Pancreas (tissue), 10 donors: ENCODE data around the gene FRMD4A. TPM values are rescaled to one million over a fixed set of nuclear protein-coding genes. Genes with fewer than 3 reads are reported as not detected.

ENCODE experiments used
- ATAC-seq, 4 donors: fragments of 200-7000 bp; cut with Tn5 transposase; one replicate each; pipeline versions ENCODE4 v1.8.0 to v1.9.1; 2020; ENCODE audit warnings: mild to moderate bottlenecking in 4 of 4, moderate library complexity in 4 of 4
- DNase-seq, 6 donors: peaks; one replicate each; pipeline ENCODE4 v3.0.0-alpha.2; 2020
- FAIRE-seq: peaks from 2 replicates; lab custom pipeline; 2012; peaks lifted over from hg19 to GRCh38; lab: Jason Lieb, UNC
- H3K27ac ChIP-seq, 4 donors: fragments of 200-600 bp; sonication (generic); 1 replicate in 3 of 4; 2 replicates in 1 of 4; pipeline versions ENCODE4 v1.5.0 to v1.8.0; 2020
- H3K27me3 ChIP-seq, 4 donors: fragments of 200-600 bp; one replicate each; pipeline ENCODE4 v1.8.0; 2021
- H3K36me3 ChIP-seq, 3 donors: fragments of 200-600 bp; sonication (generic) in 1 of 3; one replicate each; pipeline versions ENCODE4 v1.5.0 to v1.8.0; 2020 to 2021
- H3K4me1 ChIP-seq, 3 donors: fragments of 200-600 bp; one replicate each; pipeline ENCODE4 v1.8.0; 2021
- H3K4me3 ChIP-seq, 4 donors: fragments of 200-600 bp; sonication (generic) in 2 of 4; one replicate each; pipeline versions ENCODE4 v1.5.0 to v1.8.0; 2020 to 2021
- H3K9me3 ChIP-seq, 4 donors: fragments of 200-600 bp; one replicate each; pipeline ENCODE4 v1.8.0; 2021
- WGBS, 2 donors: extraction: QIAGEN DNeasy Blood & Tissue Kit; methylation state at CpG; one replicate each; pipeline ENCODE4 v1.1.7; 2013; 5-methylcytosine and 5-hydroxymethylcytosine counted together
- intact Hi-C, 3 donors: fragments of 100-400 bp; cut with DNase I; formaldehyde crosslinking; loops; one replicate each; pipeline versions ENCODE4 v1.11.1 to v1.14.2; 2022
- polyA plus RNA-seq, 2 donors: library from polyadenylated mRNA; stranded (reverse); fragments of 200-250 nt; gene quantifications; one replicate each; pipeline ENCODE4 v1.2.3, GENCODE V29; 2013
- total RNA-seq, 6 donors: library from RNA; stranded (reverse); fragmentation: NEBNext Ultra II Directional in 4 of 6; extraction: Animal tissue kit (Norgen Biotek cat#: 25700) in 4 of 6; gene quantifications; one replicate each; pipeline versions ENCODE4 v1.2.1 to v1.2.4, GENCODE V29; 2021 to 2023
- TF ChIP-seq, protein P1 (sequence below), 4 donors: fragments of 200-600 bp; sonication (generic) in 3 of 4; IDR thresholded peaks; one replicate each; pipeline versions ENCODE4 v1.5.0 to v1.8.0; 2021; ENCODE audit warnings: antibody characterized with exemption in 4 of 4
- donor health status: healthy with polysubstance abuse.
- donor health status: DM: no; HTN: no; CAD: no; lungs with moderate emphysema.
- donor health status: DM: no; HTN: no; CAD: no.
- donor health status: control.
- donor health status: control.
- donor health status: Bipolar disorder and iron deficiency.
- donor health status: DM: yes; HTN: yes; CAD: no.
- donor health status: DM: no; HTN: no; CAD: no.
- donor health status: DM: no; HTN: no; CAD: no.
- donor health status: DM: yes; HTN: yes; CAD: no.

The FRMD4A gene
- total and polyA plus RNA-seq, 8 donors: 13.5 to 27.5 (median 18.7) TPM

DNA sequence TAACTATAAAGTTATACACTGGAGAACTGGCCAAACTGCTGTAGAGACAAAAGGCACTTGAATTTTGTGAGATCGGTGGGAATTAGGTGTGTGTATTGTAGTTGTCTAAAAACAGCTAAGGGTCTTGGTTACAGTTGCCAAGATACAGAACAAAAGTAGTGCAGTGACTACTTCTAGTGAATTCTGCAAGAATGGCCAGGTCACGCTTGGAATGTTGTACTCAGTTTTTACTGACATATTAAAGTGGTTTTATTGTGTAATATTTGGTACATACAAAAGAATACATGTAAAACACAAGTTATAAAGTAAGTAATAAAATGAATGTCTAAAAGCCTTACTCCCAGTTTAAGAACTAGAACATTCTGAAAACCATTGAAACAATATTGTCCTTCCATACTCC lies 701.6 kb downstream of the FRMD4A start:
- peak overlapping the region in 1 of 4 donors; percentile 15 for H3K27ac ChIP-seq
- H3K27me3 ChIP-seq: no peaks in the 10 kb centered on the region
- H3K4me1 ChIP-seq: peaks cover 0 to 6% (median 0%) of the 10 kb centered on the region in 3 donors
- ATAC-seq: no peak
- intact Hi-C loops: no loop called here
- H3K9me3 ChIP-seq: no peaks in the 10 kb centered on the region
- FAIRE-seq: no peak
- no peak overlapping the region for H3K4me3 ChIP-seq
- DNase-seq: no peak
- H3K36me3 ChIP-seq: no peaks in the 10 kb centered on the region
- 80 to 85% methylated on average over 2 of the region's 2 CpGs for WGBS, 2 donors
- TF ChIP-seq, protein P1, sequence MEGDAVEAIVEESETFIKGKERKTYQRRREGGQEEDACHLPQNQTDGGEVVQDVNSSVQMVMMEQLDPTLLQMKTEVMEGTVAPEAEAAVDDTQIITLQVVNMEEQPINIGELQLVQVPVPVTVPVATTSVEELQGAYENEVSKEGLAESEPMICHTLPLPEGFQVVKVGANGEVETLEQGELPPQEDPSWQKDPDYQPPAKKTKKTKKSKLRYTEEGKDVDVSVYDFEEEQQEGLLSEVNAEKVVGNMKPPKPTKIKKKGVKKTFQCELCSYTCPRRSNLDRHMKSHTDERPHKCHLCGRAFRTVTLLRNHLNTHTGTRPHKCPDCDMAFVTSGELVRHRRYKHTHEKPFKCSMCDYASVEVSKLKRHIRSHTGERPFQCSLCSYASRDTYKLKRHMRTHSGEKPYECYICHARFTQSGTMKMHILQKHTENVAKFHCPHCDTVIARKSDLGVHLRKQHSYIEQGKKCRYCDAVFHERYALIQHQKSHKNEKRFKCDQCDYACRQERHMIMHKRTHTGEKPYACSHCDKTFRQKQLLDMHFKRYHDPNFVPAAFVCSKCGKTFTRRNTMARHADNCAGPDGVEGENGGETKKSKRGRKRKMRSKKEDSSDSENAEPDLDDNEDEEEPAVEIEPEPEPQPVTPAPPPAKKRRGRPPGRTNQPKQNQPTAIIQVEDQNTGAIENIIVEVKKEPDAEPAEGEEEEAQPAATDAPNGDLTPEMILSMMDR (IDR thresholded peaks at IDR 0.05): no peak

- H3K27me3 ChIP-seq: no peaks in the 10 kb centered on the region
- H3K4me1 ChIP-seq: peaks cover 0 to 6% (median 0%) of the 10 kb centered on the region in 3 donors
- no peaks in the 10 kb centered on the region for H3K36me3 ChIP-seq
- ATAC-seq: peak in 3 of 4 donors; percentile 20 to 43 (median 23)
- no peak for FAIRE-seq
- intact Hi-C loops: no loop called here
- no peak overlapping the region for H3K4me3 ChIP-seq
- WGBS, 2 donors: 36 to 42% methylated on average over 7 of the region's 7 CpGs
- TF ChIP-seq, protein P1 (IDR thresholded peaks at IDR 0.05): no peak
- no peak for DNase-seq
- H3K27ac ChIP-seq: peak overlapping the region in 1 of 4 donors; percentile 15
- H3K9me3 ChIP-seq: no peaks in the 10 kb centered on the region
Measured at GRCh38 chr10:13628661-13629060, 702.1 kb downstream of the FRMD4A start.

DNA sequence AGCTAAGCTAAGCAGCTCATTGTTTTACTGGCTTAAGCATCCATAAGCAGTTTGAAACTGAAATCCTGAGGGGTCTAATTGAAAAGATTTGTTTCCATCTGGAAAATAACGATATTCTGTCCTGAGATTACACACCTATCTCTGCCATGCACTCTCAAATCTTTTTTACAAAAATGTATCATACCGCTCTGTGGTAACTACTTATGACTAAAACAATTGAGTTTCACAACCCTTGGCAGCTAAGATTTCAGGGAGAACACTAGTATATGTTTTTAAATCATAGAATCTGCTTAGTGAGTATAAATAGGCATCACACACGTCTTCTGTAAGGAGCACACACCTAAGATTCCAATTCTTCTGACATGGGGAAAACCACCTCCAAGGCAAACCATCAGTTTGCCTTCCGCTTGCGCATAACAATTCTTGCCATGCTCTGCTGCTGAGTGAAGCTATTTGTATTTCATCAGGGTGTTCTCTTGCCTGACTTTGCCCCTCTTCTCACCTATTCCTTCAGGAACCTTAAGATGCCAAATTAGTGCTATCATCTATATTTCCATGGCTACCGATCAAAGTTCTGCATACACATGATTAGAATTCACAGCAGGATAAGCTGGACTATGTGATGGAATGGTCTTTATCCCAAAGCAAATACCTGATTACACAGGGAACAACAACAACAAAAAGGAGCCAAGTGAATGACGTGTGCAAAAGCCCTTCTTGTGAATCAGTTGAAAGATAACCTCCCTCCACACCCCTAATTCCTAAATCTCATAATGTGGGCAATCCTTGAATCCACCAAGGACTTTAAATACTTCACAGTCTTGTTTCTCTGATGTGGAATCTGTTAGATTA lies 703.0 kb downstream of the FRMD4A start:
- TF ChIP-seq, protein P1 (IDR thresholded peaks at IDR 0.05): no peak
- ATAC-seq: no peak
- no peak for DNase-seq
- peaks cover 0 to 6% (median 0%) of the 10 kb centered on the region in 3 donors for H3K4me1 ChIP-seq
- H3K4me3 ChIP-seq: no peak overlapping the region
- intact Hi-C loops: no loop called here
- no peaks in the 10 kb centered on the region for H3K27me3 ChIP-seq
- H3K27ac ChIP-seq: no peak overlapping the region
- no peaks in the 10 kb centered on the region for H3K9me3 ChIP-seq
- H3K36me3 ChIP-seq: no peaks in the 10 kb centered on the region
- no peak for FAIRE-seq
- 74 to 78% methylated on average over 7 of the region's 7 CpGs for WGBS, 2 donors

DNA sequence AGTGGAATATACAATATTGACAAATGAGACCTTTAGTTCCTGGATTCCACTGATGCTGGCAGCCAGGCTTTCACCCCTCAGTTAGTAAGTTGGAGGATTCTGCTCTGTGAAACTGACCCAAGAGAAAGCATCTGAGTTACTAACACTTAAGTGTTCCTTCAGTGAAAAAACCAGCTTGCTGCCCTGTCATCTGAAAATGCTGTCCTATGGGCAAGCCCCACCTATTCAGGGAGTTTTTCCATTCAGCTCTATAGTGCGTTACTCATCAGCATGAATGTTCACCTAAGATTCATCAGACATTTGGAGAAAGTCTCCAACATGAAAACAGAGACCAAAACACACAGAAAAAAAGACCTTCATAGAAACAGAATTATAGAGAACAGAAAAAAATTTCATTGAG lies 706.1 kb downstream of the FRMD4A start:
- FAIRE-seq (no peak), ATAC-seq (no peak), DNase-seq (no peak)
- WGBS, 2 donors: 97 to 100% methylated on average over 1 of the region's 1 CpG
- Histone ChIP-seq H3K27ac (no peak overlapping the region), H3K9me3 (no peaks in the 10 kb centered on the region), H3K4me3 (no peak overlapping the region), H3K27me3 (no peaks in the 10 kb centered on the region), H3K36me3 (peaks cover 0 to 7% (median 0%) of the 10 kb centered on the region in 3 donors), H3K4me1 (peaks cover 0 to 6% (median 0%) of the 10 kb centered on the region in 3 donors)
- intact Hi-C loops: no loop called here
- TF ChIP-seq, protein P1 (IDR thresholded peaks at IDR 0.05): no peak

DNA sequence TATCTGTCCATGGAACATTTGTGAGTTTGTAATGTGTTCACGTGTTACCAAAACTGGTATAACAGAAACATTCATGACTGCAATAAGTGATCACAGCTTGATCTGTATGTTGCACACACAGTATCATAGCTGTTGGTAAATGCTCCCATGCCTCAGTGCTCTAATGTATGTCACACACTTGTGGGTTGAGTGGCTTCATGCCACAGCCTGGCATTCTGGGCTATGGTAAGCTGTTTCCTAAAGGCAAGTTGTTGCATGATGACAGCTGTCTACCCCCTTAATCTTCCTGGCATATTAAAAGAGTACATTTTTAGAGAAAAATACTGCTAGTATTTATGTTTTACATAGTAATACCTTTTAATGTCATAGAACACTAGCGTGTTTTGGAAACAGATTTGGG lies 708.8 kb downstream of the FRMD4A start:
- no peaks in the 10 kb centered on the region for H3K27me3 ChIP-seq
- H3K27ac ChIP-seq: no peak overlapping the region
- WGBS, 2 donors: 95 to 96% methylated on average over 2 of the region's 2 CpGs
- TF ChIP-seq, protein P1 (IDR thresholded peaks at IDR 0.05): no peak
- H3K36me3 ChIP-seq: peaks cover 0 to 7% (median 0%) of the 10 kb centered on the region in 3 donors
- H3K9me3 ChIP-seq: no peaks in the 10 kb centered on the region
- DNase-seq (no peak), FAIRE-seq (no peak), ATAC-seq (no peak)
- no peaks in the 10 kb centered on the region for H3K4me1 ChIP-seq
- intact Hi-C loops: no loop called here
- no peak overlapping the region for H3K4me3 ChIP-seq
